AG04450 (cell line): ENCODE data around the gene BLOC1S1. TPM values are rescaled to one million over a fixed set of nuclear protein-coding genes. Genes with fewer than 3 reads are reported as not detected.

Experiments
- CTCF ChIA-PET: fragments of 300-600, 350-600 bp; formaldehyde crosslinking; extraction: SDS; loops from one replicate; lab custom pipeline; 2022; ENCODE audit warnings: antibody characterized with exemption, inconsistent platforms; lab: Charles Lee
- POLR2A ChIA-PET: fragments of 350-600 bp; formaldehyde crosslinking; extraction: SDS; loops from one replicate; lab custom pipeline; 2021; ENCODE audit warnings: antibody characterized with exemption, inconsistent platforms; lab: Yijun Ruan, JAX
- DNase-seq: peaks from one replicate; pipeline ENCODE4 v3.0.0-alpha.2; 2011; ENCODE audit warnings: low read depth, low spot score
- H3K27ac ChIP-seq: one replicate; pipeline ENCODE4 v1.5.1; 2012; ENCODE audit warnings: low read depth, low read length, control low read depth
- H3K27me3 ChIP-seq: one replicate; pipeline ENCODE4 v1.6.0; 2012; ENCODE audit warnings: low read length; ENCODE audit not compliant: control insufficient read depth, insufficient read depth
- H3K4me3 ChIP-seq: 2 replicates; pipeline ENCODE4 v1.5.1; 2011; ENCODE audit warnings: mild to moderate bottlenecking, low read depth, low read length, control low read depth
- H3K9me3 ChIP-seq: 2 replicates; pipeline ENCODE4 v1.5.1; 2012; ENCODE audit warnings: low read length; ENCODE audit not compliant: control insufficient read depth, insufficient read depth
- polyA plus RNA-seq: library from polyadenylated mRNA; depleted of rRNA; stranded (reverse); fragments of >200 nt; gene quantifications from 2 replicates; pipeline ENCODE4 v1.2.3, GENCODE V29; 2011
- TF ChIP-seq, protein P1 (sequence below): IDR thresholded peaks from 2 replicates; pipeline ENCODE4 v1.5.1; 2011; ENCODE audit warnings: low read depth, low read length, control low read depth, inconsistent platforms

BLOC1S1 gene
- polyA plus RNA-seq, 1 experiment = 132 TPM

DNA sequence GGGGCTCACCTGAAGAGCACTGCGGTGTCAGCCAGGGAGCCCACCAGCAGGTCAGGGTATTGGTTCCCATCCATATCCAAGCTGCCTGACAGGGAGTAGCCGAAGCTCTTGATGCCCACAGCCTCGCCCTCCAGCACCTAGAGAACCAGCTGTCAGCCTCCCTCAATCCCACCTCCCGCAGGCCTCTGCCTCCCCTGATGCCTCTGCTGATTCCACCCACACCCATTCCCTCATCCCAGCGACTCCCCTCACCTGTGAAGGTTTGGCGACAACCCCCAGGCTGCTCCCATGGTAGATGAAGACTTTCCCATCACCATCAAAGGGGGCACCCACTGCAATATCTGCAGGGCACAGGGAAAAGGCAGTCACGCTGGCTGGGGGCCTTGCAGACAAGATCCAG, 18.2 kb upstream of the BLOC1S1 start:
- DNase-seq = no peak
- TF ChIP-seq, protein P1, sequence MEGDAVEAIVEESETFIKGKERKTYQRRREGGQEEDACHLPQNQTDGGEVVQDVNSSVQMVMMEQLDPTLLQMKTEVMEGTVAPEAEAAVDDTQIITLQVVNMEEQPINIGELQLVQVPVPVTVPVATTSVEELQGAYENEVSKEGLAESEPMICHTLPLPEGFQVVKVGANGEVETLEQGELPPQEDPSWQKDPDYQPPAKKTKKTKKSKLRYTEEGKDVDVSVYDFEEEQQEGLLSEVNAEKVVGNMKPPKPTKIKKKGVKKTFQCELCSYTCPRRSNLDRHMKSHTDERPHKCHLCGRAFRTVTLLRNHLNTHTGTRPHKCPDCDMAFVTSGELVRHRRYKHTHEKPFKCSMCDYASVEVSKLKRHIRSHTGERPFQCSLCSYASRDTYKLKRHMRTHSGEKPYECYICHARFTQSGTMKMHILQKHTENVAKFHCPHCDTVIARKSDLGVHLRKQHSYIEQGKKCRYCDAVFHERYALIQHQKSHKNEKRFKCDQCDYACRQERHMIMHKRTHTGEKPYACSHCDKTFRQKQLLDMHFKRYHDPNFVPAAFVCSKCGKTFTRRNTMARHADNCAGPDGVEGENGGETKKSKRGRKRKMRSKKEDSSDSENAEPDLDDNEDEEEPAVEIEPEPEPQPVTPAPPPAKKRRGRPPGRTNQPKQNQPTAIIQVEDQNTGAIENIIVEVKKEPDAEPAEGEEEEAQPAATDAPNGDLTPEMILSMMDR = no peak
- H3K4me3 ChIP-seq = no peak overlapping the region
- H3K27ac ChIP-seq = no peak overlapping the region
- ChIA-PET POLR2A (no interaction called here), CTCF (no interaction called here)
- peaks cover 2% of the 10 kb centered on the region for H3K27me3 ChIP-seq
- no peaks in the 10 kb centered on the region for H3K9me3 ChIP-seq

DNA sequence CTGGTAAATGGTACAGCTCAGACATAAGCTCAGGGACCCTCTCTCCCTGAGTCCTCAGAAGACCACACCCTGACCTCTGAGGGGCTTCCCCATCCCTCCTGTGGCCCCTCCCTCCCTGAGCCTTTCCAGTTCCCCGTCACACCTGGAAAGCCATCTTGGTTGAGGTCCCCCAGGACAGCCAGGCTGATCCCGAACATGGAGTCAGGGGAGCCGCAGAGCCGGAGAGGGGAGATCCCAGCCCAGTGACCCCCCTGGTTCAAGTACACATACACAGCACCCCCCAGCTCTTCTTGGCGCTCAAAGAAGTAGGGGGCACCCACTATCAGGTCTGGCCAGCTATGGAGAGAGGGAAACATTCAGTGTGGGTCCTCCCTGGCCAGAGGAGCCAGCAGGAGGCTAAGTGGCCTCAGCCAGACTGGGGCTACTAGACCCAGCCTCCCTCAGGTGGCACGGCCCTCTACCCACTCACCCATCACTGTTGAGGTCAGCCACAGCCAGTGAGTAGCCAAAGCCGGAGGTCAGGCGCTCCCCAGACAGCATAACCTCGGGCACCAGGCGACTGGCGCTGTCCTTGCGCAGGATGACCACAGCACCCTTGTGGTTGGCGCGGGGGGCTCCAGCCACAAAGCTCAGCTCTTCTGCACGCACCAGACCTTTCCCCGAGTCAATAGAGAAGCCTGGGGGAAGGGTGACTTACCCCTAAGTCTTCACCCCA, 17.4 kb upstream of the BLOC1S1 start:
- TF ChIP-seq, protein P1 = no peak

DNA sequence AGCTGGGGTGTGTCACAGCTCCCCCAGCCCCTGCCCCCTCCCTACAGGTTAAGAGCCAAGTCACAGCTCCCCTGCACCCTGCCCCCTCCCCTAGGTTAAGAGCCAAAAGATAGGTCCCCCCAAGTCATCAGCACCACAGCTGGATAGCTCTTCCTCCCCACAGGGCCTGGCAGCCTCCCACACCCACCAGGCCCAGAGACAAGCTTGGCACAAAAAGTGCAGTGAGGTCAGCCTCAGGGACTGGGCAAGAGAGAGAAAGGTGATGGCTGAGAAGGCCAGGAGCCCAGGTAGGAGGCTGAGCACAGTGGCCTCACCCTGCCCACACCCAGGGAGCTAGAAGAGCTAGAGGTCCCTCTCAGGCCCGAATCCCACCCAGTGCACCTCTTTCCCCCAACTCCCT, 16.9 kb upstream of the BLOC1S1 start:
- TF ChIP-seq, protein P1 = no peak
- CTCF ChIA-PET = no interaction called here

More for the DNA sequence above, 17.4 kb upstream of the BLOC1S1 start:
- DNase-seq = no peak
- CTCF ChIA-PET = no interaction called here
- no peak overlapping the region for H3K27ac ChIP-seq
- no peak overlapping the region for H3K4me3 ChIP-seq
- no peaks in the 10 kb centered on the region for H3K9me3 ChIP-seq
- POLR2A ChIA-PET = no interaction called here
- H3K27me3 ChIP-seq = peaks cover 2% of the 10 kb centered on the region

DNA sequence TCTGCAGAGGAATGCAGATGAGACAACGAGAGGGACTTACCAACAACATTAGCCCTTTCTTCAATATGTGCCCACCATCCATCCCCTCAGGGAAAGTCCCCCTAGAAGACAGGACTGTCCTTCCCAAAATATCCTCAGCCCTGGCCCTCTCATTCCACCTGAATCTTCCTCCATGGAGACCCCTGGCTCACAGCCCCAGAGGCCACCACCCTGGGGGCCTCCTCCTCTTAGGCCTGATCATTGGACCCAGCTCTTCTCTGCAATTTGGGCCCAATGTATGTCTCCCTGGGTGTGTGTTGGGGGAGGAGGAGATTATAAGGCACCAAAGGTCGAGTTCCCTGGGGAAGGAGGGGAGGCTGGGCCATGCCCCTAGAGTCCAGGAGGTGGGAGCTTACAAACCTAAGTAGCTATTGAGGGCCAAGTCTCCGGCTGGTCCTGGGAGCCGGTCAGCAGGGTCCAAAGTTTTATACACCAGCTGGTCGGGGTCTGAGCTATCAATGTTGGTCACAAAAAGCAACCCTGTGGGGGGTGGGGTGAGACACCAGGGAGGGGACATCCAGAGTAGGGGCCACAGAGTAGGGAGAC, 16.3 kb upstream of the BLOC1S1 start:
- no peak overlapping the region for H3K27ac ChIP-seq
- no peak for DNase-seq
- no peak overlapping the region for H3K4me3 ChIP-seq
- TF ChIP-seq, protein P1 = no peak
- peaks cover 2% of the 10 kb centered on the region for H3K27me3 ChIP-seq
- ChIA-PET CTCF (no interaction called here), POLR2A (no interaction called here)
- H3K9me3 ChIP-seq = no peaks in the 10 kb centered on the region

More for the DNA sequence above, 16.9 kb upstream of the BLOC1S1 start:
- Histone ChIP-seq H3K27ac (no peak overlapping the region), H3K9me3 (no peaks in the 10 kb centered on the region), H3K4me3 (no peak overlapping the region), H3K27me3 (peaks cover 2% of the 10 kb centered on the region)
- POLR2A ChIA-PET = no interaction called here
- no peak for DNase-seq
